HepG2 (cell line): ENCODE measurements around the gene VAMP3. TPM values are rescaled to one million over a fixed set of nuclear protein-coding genes. Genes with fewer than 3 reads are reported as not detected.

Experiments used
- ARNT ChIP-seq: fragments of 450-650 bp; IDR thresholded peaks from 2 replicates; pipeline ENCODE4 v1.6.1; 2017
- CEBPZ ChIP-seq: IDR thresholded peaks from 2 replicates; pipeline ENCODE4 v1.6.1; 2012; ENCODE audit warnings: low read length, improper control_type of control experiment
- CSRNP2 ChIP-seq: sonication (generic); formaldehyde crosslinking; conservative IDR thresholded peaks from 2 replicates; pipeline ENCODE4 v1.8.0; 2022; ENCODE audit warnings: low read depth, missing genetic modification reagents
- GATA4 ChIP-seq: sonication (generic); IDR thresholded peaks from 2 replicates; pipeline ENCODE4 v1.6.1; 2016; ENCODE audit warnings: antibody characterized with exemption, low read depth, borderline replicate concordance
- KLF16 ChIP-seq, 2 experiments: sonication (generic) in 1 of 2; formaldehyde crosslinking in 1 of 2; IDR thresholded peaks; 2 replicates each; pipeline versions ENCODE4 v1.6.1 to v1.8.0; 2016 to 2023; ENCODE audit warnings: missing genetic modification reagents in 2 of 2, missing compliant biosample characterization in 1 of 2
- NCOA2 ChIP-seq: sonication (generic); formaldehyde crosslinking; IDR thresholded peaks from 2 replicates; pipeline ENCODE4 v1.8.0; 2022; ENCODE audit warnings: inconsistent platforms
- PBX2 ChIP-seq: IDR thresholded peaks from 2 replicates; pipeline ENCODE4 v1.6.1; 2016; ENCODE audit warnings: control low read depth
- SP5 ChIP-seq: IDR thresholded peaks from 2 replicates; pipeline ENCODE4 v1.6.1; 2016; ENCODE audit warnings: low read depth, borderline replicate concordance
- SPEN ChIP-seq: sonication (generic); formaldehyde crosslinking; IDR thresholded peaks from 2 replicates; pipeline ENCODE4 v1.5.1; 2020; ENCODE audit warnings: low read depth, mild to moderate bottlenecking, missing genetic modification reagents
- ZFP37 ChIP-seq: sonication (generic); formaldehyde crosslinking; IDR thresholded peaks from 2 replicates; pipeline ENCODE4 v1.4.0; 2020; ENCODE audit warnings: missing genetic modification reagents, borderline replicate concordance
- ZHX2 ChIP-seq, 2 experiments: sonication (generic) in 1 of 2; formaldehyde crosslinking in 1 of 2; IDR thresholded peaks; 2 replicates each; pipeline versions ENCODE4 v1.6.1 to v1.9.0; 2014 to 2022; ENCODE audit warnings: antibody characterized with exemption in 1 of 2, borderline replicate concordance in 1 of 2, inconsistent platforms in 1 of 2, low read depth in 1 of 2, missing genetic modification reagents in 1 of 2
- ZIK1 ChIP-seq: sonication (generic); formaldehyde crosslinking; IDR thresholded peaks from 2 replicates; pipeline ENCODE4 v1.5.0; 2020; ENCODE audit warnings: mild to moderate bottlenecking, low read depth, missing genetic modification reagents, borderline replicate concordance
- ZKSCAN1 ChIP-seq: fragments of 150-350 bp; IDR thresholded peaks from 2 replicates; pipeline ENCODE4 v1.6.1; 2014; ENCODE audit warnings: low read length
- ZNF124 ChIP-seq: sonication (generic); formaldehyde crosslinking; IDR thresholded peaks from 2 replicates; pipeline ENCODE4 v1.4.0; 2020; ENCODE audit warnings: missing genetic modification reagents
- ZNF225 ChIP-seq: sonication (generic); formaldehyde crosslinking; IDR thresholded peaks from 2 replicates; pipeline ENCODE4 v1.4.0; 2020; ENCODE audit warnings: mild to moderate bottlenecking, missing genetic modification reagents
- ZNF672 ChIP-seq: sonication (generic); formaldehyde crosslinking; IDR thresholded peaks from 2 replicates; pipeline ENCODE4 v1.8.1; 2022; ENCODE audit warnings: missing genetic modification reagents
- ZNF740 ChIP-seq: sonication (generic); formaldehyde crosslinking; IDR thresholded peaks from 2 replicates; pipeline ENCODE4 v1.4.0; 2020; ENCODE audit warnings: missing genetic modification reagents
- polyA plus RNA-seq, 8 experiments: library from polyadenylated mRNA; depleted of rRNA in 3 of 8; stranded (reverse) in 7 of 8; unstranded in 1 of 8; fragments of >200 nt; fragmentation: Illumina TruSeq in 4 of 8; extraction: Trizol in 4 of 8; gene quantifications; 2 replicates each; pipeline versions ENCODE4 v1.2.1 to v1.2.3, GENCODE V29; 2011 to 2016; ENCODE audit warnings: low read depth in 4 of 8, missing spikeins in 1 of 8, mixed read lengths in 1 of 8; ENCODE audit not compliant: insufficient read depth in 1 of 8
- total RNA-seq, 5 experiments: library from RNA; depleted of rRNA; stranded (reverse); fragments of >200 nt; fragmentation: Illumina TruSeq; extraction: Trizol; gene quantifications; 2 replicates each; pipeline ENCODE4 v1.2.3, GENCODE V29; 2016; ENCODE audit warnings: low read depth in 1 of 5

VAMP3 gene
- total and polyA plus RNA-seq, 2 of the 13 experiments (the other 11 are each of a cell fraction or from before 2014, with no cell fraction given), result 75.3 to 88.7 TPM

GRCh38 chr1:7783826-7784491 lies 12.9 kb downstream of the VAMP3 start, which contains the start of gene PER3 (continued):
- TF ChIP-seq CEBPZ (no peak), ZNF740 (CRISPR knock-in tag) (no peak), ARNT (no peak), ZNF124 (CRISPR knock-in tag) (no peak), SPEN (peak; percentile 19; the same call in 1 of the 2 replicates), ZIK1 (CRISPR knock-in tag) (no peak), ZNF225 (CRISPR knock-in tag) (no peak), ZHX2 (IDR thresholded peaks at IDR 0.05; ENCODE audit: low read depth) (no peak), ZHX2 (CRISPR knock-in tag; IDR thresholded peaks at IDR 0.05; ENCODE audit: borderline replicate concordance) (no peak), CSRNP2 (CRISPR knock-in tag) (no peak), GATA4 (no peak), ZFP37 (CRISPR knock-in tag) (no peak), SP5 (CRISPR knock-in tag) (peak; percentile 49; the same call in 1 of the 2 replicates), KLF16 (CRISPR knock-in tag; IDR thresholded peaks at IDR 0.05) (peak in 1 of 2 experiments; percentile 8; a peak in 1 of 4 replicates), PBX2 (CRISPR knock-in tag) (peak; percentile 86), ZNF672 (CRISPR knock-in tag) (no peak), NCOA2 (no peak), ZKSCAN1 (no peak)
